ENCODE results near the gene CYP2B6. TPM values are rescaled to one million over a fixed set of nuclear protein-coding genes. Genes with fewer than 3 reads are reported as not detected.

The CYP2B6 gene
- total and polyA plus RNA-seq, 2 experiments from 2014 or later: 3.9 to 8.4 TPM

DNA sequence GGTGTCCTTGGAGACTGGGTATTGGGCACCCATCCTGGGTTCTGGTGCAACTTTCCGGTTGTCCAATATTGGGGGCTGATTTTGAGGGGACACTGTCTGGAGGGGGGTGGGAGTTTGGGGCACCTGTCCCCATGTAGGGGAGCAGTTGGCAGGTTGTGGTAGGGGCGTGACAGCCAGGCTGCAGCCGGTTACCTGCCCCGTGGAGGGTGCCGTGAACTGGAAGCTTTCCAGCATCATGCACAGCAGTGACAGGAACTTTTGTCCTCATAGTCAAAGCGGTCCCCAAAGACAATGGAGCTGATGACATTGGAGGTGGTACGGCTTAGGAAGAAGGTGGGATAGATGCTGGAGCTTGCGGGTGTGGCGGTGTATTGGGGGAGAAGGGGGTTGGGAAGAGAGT lies 34.3 kb downstream of the CYP2B6 start:
- peaks cover 12% of the 10 kb centered on the region for H3K27me3 ChIP-seq (ENCODE audit: insufficient read depth)
- H3K36me3 ChIP-seq (ENCODE audit: insufficient read depth): no peaks in the 10 kb centered on the region
- no peak overlapping the region for H2AFZ ChIP-seq
- H3K27ac ChIP-seq (ENCODE audit: low read depth): no peak overlapping the region
- peak overlapping the region; percentile 73; the same call in 1 of the 2 replicates for H3K4me2 ChIP-seq
- no peak for ATAC-seq
- Mint-ChIP-seq H3K4me3 (no peak overlapping the region), H3K27me3 (ENCODE audit: insufficient read depth, low read depth, poor library complexity) (peaks cover 11% of the 10 kb centered on the region), H3K27ac (no peak overlapping the region), H3K36me3 (ENCODE audit: low read depth) (no peaks in the 10 kb centered on the region; the same call in 2 of the 3 replicates), H3K4me1 (no peaks in the 10 kb centered on the region; the same call in 1 of the 3 replicates), H3K9me3 (no peaks in the 10 kb centered on the region; the same call in 2 of the 3 replicates)
- TF ChIP-seq EZH2 (IDR thresholded peaks at IDR 0.05; ENCODE audit: low read depth, unreplicated experiment) (no peak), JUNB (IDR thresholded peaks at IDR 0.05; ENCODE audit: unreplicated experiment) (no peak), POLR2AphosphoS5 (IDR thresholded peaks at IDR 0.05; ENCODE audit: low read depth) (no peak), EZH2phosphoT487 (IDR thresholded peaks at IDR 0.05; ENCODE audit: unreplicated experiment) (no peak), CREB1 (CRISPR knock-in tag; IDR thresholded peaks at IDR 0.05; ENCODE audit: low read depth) (no peak), NANOG (IDR thresholded peaks at IDR 0.05; ENCODE audit: borderline replicate concordance) (no peak), ZNF331 (CRISPR knock-in tag; IDR thresholded peaks at IDR 0.05; ENCODE audit: low read depth) (no peak), ZNF114 (CRISPR knock-in tag; IDR thresholded peaks at IDR 0.05) (no peak), STAT1 (IDR thresholded peaks at IDR 0.05; ENCODE audit: unreplicated experiment) (no peak)
- TF ChIP-seq, protein P1, sequence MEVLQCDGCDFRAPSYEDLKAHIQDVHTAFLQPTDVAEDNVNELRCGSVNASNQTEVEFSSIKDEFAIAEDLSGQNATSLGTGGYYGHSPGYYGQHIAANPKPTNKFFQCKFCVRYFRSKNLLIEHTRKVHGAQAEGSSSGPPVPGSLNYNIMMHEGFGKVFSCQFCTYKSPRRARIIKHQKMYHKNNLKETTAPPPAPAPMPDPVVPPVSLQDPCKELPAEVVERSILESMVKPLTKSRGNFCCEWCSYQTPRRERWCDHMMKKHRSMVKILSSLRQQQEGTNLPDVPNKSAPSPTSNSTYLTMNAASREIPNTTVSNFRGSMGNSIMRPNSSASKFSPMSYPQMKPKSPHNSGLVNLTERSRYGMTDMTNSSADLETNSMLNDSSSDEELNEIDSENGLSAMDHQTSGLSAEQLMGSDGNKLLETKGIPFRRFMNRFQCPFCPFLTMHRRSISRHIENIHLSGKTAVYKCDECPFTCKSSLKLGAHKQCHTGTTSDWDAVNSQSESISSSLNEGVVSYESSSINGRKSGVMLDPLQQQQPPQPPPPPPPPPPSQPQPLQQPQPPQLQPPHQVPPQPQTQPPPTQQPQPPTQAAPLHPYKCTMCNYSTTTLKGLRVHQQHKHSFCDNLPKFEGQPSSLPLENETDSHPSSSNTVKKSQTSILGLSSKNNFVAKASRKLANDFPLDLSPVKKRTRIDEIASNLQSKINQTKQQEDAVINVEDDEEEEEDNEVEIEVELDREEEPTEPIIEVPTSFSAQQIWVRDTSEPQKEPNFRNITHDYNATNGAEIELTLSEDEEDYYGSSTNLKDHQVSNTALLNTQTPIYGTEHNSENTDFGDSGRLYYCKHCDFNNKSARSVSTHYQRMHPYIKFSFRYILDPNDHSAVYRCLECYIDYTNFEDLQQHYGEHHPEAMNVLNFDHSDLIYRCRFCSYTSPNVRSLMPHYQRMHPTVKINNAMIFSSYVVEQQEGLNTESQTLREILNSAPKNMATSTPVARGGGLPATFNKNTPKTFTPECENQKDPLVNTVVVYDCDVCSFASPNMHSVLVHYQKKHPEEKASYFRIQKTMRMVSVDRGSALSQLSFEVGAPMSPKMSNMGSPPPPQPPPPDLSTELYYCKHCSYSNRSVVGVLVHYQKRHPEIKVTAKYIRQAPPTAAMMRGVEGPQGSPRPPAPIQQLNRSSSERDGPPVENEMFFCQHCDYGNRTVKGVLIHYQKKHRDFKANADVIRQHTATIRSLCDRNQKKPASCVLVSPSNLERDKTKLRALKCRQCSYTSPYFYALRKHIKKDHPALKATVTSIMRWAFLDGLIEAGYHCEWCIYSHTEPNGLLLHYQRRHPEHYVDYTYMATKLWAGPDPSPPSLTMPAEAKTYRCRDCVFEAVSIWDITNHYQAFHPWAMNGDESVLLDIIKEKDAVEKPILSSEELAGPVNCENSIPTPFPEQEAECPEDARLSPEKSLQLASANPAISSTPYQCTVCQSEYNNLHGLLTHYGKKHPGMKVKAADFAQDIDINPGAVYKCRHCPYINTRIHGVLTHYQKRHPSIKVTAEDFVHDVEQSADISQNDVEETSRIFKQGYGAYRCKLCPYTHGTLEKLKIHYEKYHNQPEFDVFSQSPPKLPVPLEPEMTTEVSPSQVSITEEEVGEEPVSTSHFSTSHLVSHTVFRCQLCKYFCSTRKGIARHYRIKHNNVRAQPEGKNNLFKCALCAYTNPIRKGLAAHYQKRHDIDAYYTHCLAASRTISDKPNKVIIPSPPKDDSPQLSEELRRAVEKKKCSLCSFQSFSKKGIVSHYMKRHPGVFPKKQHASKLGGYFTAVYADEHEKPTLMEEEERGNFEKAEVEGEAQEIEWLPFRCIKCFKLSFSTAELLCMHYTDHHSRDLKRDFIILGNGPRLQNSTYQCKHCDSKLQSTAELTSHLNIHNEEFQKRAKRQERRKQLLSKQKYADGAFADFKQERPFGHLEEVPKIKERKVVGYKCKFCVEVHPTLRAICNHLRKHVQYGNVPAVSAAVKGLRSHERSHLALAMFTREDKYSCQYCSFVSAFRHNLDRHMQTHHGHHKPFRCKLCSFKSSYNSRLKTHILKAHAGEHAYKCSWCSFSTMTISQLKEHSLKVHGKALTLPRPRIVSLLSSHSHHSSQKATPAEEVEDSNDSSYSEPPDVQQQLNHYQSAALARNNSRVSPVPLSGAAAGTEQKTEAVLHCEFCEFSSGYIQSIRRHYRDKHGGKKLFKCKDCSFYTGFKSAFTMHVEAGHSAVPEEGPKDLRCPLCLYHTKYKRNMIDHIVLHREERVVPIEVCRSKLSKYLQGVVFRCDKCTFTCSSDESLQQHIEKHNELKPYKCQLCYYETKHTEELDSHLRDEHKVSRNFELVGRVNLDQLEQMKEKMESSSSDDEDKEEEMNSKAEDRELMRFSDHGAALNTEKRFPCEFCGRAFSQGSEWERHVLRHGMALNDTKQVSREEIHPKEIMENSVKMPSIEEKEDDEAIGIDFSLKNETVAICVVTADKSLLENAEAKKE (CRISPR knock-in tag; IDR thresholded peaks at IDR 0.05): no peak
- TF ChIP-seq, protein P2, sequence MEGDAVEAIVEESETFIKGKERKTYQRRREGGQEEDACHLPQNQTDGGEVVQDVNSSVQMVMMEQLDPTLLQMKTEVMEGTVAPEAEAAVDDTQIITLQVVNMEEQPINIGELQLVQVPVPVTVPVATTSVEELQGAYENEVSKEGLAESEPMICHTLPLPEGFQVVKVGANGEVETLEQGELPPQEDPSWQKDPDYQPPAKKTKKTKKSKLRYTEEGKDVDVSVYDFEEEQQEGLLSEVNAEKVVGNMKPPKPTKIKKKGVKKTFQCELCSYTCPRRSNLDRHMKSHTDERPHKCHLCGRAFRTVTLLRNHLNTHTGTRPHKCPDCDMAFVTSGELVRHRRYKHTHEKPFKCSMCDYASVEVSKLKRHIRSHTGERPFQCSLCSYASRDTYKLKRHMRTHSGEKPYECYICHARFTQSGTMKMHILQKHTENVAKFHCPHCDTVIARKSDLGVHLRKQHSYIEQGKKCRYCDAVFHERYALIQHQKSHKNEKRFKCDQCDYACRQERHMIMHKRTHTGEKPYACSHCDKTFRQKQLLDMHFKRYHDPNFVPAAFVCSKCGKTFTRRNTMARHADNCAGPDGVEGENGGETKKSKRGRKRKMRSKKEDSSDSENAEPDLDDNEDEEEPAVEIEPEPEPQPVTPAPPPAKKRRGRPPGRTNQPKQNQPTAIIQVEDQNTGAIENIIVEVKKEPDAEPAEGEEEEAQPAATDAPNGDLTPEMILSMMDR (conservative IDR thresholded peaks at IDR 0.05; ENCODE audit: low read depth in 2 of 2): no peak
- TF ChIP-seq, protein P3, sequence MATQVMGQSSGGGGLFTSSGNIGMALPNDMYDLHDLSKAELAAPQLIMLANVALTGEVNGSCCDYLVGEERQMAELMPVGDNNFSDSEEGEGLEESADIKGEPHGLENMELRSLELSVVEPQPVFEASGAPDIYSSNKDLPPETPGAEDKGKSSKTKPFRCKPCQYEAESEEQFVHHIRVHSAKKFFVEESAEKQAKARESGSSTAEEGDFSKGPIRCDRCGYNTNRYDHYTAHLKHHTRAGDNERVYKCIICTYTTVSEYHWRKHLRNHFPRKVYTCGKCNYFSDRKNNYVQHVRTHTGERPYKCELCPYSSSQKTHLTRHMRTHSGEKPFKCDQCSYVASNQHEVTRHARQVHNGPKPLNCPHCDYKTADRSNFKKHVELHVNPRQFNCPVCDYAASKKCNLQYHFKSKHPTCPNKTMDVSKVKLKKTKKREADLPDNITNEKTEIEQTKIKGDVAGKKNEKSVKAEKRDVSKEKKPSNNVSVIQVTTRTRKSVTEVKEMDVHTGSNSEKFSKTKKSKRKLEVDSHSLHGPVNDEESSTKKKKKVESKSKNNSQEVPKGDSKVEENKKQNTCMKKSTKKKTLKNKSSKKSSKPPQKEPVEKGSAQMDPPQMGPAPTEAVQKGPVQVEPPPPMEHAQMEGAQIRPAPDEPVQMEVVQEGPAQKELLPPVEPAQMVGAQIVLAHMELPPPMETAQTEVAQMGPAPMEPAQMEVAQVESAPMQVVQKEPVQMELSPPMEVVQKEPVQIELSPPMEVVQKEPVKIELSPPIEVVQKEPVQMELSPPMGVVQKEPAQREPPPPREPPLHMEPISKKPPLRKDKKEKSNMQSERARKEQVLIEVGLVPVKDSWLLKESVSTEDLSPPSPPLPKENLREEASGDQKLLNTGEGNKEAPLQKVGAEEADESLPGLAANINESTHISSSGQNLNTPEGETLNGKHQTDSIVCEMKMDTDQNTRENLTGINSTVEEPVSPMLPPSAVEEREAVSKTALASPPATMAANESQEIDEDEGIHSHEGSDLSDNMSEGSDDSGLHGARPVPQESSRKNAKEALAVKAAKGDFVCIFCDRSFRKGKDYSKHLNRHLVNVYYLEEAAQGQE (IDR thresholded peaks at IDR 0.05; ENCODE audit: unreplicated experiment): no peak
- TF ChIP-seq, protein P4, sequence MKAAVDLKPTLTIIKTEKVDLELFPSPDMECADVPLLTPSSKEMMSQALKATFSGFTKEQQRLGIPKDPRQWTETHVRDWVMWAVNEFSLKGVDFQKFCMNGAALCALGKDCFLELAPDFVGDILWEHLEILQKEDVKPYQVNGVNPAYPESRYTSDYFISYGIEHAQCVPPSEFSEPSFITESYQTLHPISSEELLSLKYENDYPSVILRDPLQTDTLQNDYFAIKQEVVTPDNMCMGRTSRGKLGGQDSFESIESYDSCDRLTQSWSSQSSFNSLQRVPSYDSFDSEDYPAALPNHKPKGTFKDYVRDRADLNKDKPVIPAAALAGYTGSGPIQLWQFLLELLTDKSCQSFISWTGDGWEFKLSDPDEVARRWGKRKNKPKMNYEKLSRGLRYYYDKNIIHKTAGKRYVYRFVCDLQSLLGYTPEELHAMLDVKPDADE (IDR thresholded peaks at IDR 0.05): no peak
- H3K4me1 ChIP-seq (ENCODE audit: insufficient read depth): no peaks in the 10 kb centered on the region; the same call in 1 of the 2 replicates
- no peak overlapping the region; the same call in 1 of the 2 replicates for H3K4me3 ChIP-seq
- no peaks in the 10 kb centered on the region for H4K20me1 ChIP-seq (replicated peaks; ENCODE audit: insufficient read depth)
- H3F3A ChIP-seq (replicated peaks; ENCODE audit: low read depth): no peaks in the 10 kb centered on the region
- H3K9me2 ChIP-seq (ENCODE audit: insufficient read depth): no peaks in the 10 kb centered on the region
- no peak for DNase-seq (ENCODE audit: low spot score)
- H3K79me2 ChIP-seq (replicated peaks; ENCODE audit: insufficient read depth): no peaks in the 10 kb centered on the region
